ENCODE results near the gene VGLL4.

VGLL4 gene

DNA sequence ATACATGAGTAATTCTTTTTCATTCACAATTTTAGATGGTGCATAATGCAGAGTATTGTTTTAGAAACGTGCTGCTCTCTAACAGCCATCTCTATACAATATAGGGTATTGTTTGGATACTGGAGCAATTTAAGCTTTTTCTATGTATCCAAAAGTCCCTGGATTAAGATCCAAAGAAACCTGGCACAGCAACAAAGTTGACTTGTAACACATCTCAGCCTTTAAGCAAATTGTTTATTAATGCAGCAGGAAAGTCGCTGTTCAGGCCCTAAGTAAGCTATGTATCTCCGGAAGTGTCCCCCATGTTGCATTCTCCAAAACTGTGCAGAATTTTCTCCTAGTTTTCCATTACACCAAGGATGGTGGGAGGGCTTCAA is 7.3 kb downstream of the VGLL4 start:
- no peak for ATAC-seq
- TF ChIP-seq, protein P1, sequence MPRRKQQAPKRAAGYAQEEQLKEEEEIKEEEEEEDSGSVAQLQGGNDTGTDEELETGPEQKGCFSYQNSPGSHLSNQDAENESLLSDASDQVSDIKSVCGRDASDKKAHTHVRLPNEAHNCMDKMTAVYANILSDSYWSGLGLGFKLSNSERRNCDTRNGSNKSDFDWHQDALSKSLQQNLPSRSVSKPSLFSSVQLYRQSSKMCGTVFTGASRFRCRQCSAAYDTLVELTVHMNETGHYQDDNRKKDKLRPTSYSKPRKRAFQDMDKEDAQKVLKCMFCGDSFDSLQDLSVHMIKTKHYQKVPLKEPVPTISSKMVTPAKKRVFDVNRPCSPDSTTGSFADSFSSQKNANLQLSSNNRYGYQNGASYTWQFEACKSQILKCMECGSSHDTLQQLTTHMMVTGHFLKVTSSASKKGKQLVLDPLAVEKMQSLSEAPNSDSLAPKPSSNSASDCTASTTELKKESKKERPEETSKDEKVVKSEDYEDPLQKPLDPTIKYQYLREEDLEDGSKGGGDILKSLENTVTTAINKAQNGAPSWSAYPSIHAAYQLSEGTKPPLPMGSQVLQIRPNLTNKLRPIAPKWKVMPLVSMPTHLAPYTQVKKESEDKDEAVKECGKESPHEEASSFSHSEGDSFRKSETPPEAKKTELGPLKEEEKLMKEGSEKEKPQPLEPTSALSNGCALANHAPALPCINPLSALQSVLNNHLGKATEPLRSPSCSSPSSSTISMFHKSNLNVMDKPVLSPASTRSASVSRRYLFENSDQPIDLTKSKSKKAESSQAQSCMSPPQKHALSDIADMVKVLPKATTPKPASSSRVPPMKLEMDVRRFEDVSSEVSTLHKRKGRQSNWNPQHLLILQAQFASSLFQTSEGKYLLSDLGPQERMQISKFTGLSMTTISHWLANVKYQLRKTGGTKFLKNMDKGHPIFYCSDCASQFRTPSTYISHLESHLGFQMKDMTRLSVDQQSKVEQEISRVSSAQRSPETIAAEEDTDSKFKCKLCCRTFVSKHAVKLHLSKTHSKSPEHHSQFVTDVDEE (CRISPR knock-in tag; IDR thresholded peaks at IDR 0.05) = no peak
- TF ChIP-seq ZNF565 (CRISPR knock-in tag; conservative IDR thresholded peaks at IDR 0.05; ENCODE audit: low read depth) (no peak), ARNTL (CRISPR knock-in tag; IDR thresholded peaks at IDR 0.05; ENCODE audit: borderline replicate concordance, low read depth) (no peak), ZFP3 (CRISPR knock-in tag; IDR thresholded peaks at IDR 0.05) (no peak), ZFP30 (CRISPR knock-in tag; IDR thresholded peaks at IDR 0.05) (no peak)
- TF ChIP-seq, protein P2, sequence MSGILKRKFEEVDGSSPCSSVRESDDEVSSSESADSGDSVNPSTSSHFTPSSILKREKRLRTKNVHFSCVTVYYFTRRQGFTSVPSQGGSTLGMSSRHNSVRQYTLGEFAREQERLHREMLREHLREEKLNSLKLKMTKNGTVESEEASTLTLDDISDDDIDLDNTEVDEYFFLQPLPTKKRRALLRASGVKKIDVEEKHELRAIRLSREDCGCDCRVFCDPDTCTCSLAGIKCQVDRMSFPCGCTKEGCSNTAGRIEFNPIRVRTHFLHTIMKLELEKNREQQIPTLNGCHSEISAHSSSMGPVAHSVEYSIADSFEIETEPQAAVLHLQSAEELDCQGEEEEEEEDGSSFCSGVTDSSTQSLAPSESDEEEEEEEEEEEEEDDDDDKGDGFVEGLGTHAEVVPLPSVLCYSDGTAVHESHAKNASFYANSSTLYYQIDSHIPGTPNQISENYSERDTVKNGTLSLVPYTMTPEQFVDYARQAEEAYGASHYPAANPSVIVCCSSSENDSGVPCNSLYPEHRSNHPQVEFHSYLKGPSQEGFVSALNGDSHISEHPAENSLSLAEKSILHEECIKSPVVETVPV (CRISPR knock-in tag; IDR thresholded peaks at IDR 0.05) = no peak
- TF ChIP-seq, protein P3, sequence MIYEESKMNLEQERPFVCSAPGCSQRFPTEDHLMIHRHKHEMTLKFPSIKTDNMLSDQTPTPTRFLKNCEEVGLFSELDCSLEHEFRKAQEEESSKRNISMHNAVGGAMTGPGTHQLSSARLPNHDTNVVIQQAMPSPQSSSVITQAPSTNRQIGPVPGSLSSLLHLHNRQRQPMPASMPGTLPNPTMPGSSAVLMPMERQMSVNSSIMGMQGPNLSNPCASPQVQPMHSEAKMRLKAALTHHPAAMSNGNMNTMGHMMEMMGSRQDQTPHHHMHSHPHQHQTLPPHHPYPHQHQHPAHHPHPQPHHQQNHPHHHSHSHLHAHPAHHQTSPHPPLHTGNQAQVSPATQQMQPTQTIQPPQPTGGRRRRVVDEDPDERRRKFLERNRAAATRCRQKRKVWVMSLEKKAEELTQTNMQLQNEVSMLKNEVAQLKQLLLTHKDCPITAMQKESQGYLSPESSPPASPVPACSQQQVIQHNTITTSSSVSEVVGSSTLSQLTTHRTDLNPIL (CRISPR knock-in tag; IDR thresholded peaks at IDR 0.05; ENCODE audit: low read depth) = no peak

DNA sequence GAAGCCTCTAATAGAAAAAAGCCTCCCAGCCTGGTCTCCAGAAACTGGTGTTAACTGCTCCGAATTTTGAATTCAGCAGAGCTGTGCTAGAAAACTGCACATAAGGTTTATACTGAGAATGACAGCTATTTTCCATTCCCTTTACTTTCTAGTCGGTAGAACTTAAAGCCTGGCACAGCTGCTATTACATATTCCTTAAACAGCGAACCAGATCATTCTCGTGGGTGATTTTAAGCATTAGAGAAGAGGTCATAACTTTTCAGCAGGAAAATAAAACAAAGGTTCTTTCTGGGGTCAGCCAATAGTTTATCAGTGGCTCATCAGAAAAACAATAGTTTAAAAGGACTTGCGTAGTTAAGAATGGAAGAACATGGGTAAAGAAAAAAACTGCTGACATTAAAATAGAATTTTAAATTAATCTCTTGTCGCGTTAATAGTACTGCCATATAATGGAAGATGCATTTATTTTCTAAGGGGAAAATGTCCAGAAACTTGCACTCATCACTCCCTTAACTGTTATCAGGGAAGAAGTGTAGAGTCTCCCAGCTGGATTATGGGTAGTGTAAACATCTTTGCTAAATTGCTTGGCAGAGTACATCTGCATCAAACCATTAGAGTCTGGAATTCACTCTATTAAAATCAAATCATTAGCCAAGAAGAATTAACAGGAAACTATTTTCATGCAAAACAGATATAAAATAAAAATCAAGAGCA is 7.9 kb downstream of the VGLL4 start:
- ATAC-seq = no peak
- no peak for TF ChIP-seq TOX (CRISPR knock-in tag; IDR thresholded peaks at IDR 0.05; ENCODE audit: borderline replicate concordance)
- no peak for TF ChIP-seq ZC3H10 (CRISPR knock-in tag; IDR thresholded peaks at IDR 0.05)
- no peak for TF ChIP-seq CSDC2 (CRISPR knock-in tag; IDR thresholded peaks at IDR 0.05)
- TF ChIP-seq ISL1 (CRISPR knock-in tag; IDR thresholded peaks at IDR 0.05) = no peak; the same call in 1 of the 2 replicates
- TF ChIP-seq SNAI2 (CRISPR knock-in tag; IDR thresholded peaks at IDR 0.05) = no peak
- no peak for TF ChIP-seq ZFP3 (CRISPR knock-in tag; IDR thresholded peaks at IDR 0.05)
- TF ChIP-seq, protein P4, sequence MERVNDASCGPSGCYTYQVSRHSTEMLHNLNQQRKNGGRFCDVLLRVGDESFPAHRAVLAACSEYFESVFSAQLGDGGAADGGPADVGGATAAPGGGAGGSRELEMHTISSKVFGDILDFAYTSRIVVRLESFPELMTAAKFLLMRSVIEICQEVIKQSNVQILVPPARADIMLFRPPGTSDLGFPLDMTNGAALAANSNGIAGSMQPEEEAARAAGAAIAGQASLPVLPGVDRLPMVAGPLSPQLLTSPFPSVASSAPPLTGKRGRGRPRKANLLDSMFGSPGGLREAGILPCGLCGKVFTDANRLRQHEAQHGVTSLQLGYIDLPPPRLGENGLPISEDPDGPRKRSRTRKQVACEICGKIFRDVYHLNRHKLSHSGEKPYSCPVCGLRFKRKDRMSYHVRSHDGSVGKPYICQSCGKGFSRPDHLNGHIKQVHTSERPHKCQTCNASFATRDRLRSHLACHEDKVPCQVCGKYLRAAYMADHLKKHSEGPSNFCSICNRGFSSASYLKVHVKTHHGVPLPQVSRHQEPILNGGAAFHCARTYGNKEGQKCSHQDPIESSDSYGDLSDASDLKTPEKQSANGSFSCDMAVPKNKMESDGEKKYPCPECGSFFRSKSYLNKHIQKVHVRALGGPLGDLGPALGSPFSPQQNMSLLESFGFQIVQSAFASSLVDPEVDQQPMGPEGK (CRISPR knock-in tag; IDR thresholded peaks at IDR 0.05; ENCODE audit: borderline replicate concordance) = no peak
- TF ChIP-seq, protein P5, sequence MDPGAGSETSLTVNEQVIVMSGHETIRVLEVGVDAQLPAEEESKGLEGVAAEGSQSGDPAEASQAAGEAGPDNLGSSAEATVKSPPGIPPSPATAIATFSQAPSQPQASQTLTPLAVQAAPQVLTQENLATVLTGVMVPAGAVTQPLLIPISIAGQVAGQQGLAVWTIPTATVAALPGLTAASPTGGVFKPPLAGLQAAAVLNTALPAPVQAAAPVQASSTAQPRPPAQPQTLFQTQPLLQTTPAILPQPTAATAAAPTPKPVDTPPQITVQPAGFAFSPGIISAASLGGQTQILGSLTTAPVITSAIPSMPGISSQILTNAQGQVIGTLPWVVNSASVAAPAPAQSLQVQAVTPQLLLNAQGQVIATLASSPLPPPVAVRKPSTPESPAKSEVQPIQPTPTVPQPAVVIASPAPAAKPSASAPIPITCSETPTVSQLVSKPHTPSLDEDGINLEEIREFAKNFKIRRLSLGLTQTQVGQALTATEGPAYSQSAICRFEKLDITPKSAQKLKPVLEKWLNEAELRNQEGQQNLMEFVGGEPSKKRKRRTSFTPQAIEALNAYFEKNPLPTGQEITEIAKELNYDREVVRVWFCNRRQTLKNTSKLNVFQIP (CRISPR knock-in tag; IDR thresholded peaks at IDR 0.05; ENCODE audit: borderline replicate concordance, low read depth) = no peak
- no peak for TF ChIP-seq ZNF8 (CRISPR knock-in tag; IDR thresholded peaks at IDR 0.05)
- TF ChIP-seq RARB (CRISPR knock-in tag; IDR thresholded peaks at IDR 0.05) = no peak
- no peak for TF ChIP-seq OSR1 (CRISPR knock-in tag; IDR thresholded peaks at IDR 0.05)
- TF ChIP-seq, protein P2 (CRISPR knock-in tag; IDR thresholded peaks at IDR 0.05) = no peak
- no peak for TF ChIP-seq ESRRG (CRISPR knock-in tag; IDR thresholded peaks at IDR 0.05)
- no peak for TF ChIP-seq TCF4 (CRISPR knock-in tag; IDR thresholded peaks at IDR 0.05; ENCODE audit: borderline replicate concordance)
- TF ChIP-seq PPARA (CRISPR knock-in tag; IDR thresholded peaks at IDR 0.05; ENCODE audit: borderline replicate concordance) = no peak
- TF ChIP-seq, protein P3 (CRISPR knock-in tag; IDR thresholded peaks at IDR 0.05; ENCODE audit: low read depth) = no peak
- TF ChIP-seq ZNF70 (CRISPR knock-in tag; IDR thresholded peaks at IDR 0.05) = no peak
- TF ChIP-seq, protein P1 (CRISPR knock-in tag; IDR thresholded peaks at IDR 0.05) = no peak

Data from SK-N-SH treated with all-trans-retinoic acid at 6 μM for 48 hours (cell line).